OCI-LY7 (cell line): ENCODE measurements around the gene TAF3.

Experiments
- EZH2phosphoT487 ChIP-seq: fragments of 200-600 bp; sonication (generic); IDR thresholded peaks from 2 replicates; pipeline ENCODE4 v1.6.1; 2018; ENCODE audit warnings: low read depth, borderline replicate concordance, mild to moderate bottlenecking, mixed run types, antibody characterized with exemption, low read length, moderate library complexity, mixed read lengths
- TF ChIP-seq, protein P1 (sequence below): fragments of 200-600 bp; sonication (generic); conservative IDR thresholded peaks from 2 replicates; pipeline ENCODE4 v1.5.1; 2014; ENCODE audit warnings: mild to moderate bottlenecking, antibody characterized with exemption, low read length, moderate library complexity, mixed read lengths

- TF ChIP-seq, protein P1, sequence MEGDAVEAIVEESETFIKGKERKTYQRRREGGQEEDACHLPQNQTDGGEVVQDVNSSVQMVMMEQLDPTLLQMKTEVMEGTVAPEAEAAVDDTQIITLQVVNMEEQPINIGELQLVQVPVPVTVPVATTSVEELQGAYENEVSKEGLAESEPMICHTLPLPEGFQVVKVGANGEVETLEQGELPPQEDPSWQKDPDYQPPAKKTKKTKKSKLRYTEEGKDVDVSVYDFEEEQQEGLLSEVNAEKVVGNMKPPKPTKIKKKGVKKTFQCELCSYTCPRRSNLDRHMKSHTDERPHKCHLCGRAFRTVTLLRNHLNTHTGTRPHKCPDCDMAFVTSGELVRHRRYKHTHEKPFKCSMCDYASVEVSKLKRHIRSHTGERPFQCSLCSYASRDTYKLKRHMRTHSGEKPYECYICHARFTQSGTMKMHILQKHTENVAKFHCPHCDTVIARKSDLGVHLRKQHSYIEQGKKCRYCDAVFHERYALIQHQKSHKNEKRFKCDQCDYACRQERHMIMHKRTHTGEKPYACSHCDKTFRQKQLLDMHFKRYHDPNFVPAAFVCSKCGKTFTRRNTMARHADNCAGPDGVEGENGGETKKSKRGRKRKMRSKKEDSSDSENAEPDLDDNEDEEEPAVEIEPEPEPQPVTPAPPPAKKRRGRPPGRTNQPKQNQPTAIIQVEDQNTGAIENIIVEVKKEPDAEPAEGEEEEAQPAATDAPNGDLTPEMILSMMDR: no peak
- TF ChIP-seq EZH2phosphoT487: no peak
Observed at GRCh38 chr10:7942316-7942715, 124.0 kb downstream of the TAF3 start.
